LNCaP clone FGC (cell line): ENCODE results near the gene HCCS.

ENCODE experiments used
- DNase-seq: peaks from one replicate; pipeline ENCODE4 v3.0.0-alpha.2; 2011; ENCODE audit warnings: low read depth
- H3K4me3 ChIP-seq: 2 replicates; pipeline ENCODE4 v1.5.1; 2011; ENCODE audit warnings: mild to moderate bottlenecking, low read depth, low read length, control low read depth
- TF ChIP-seq, protein P1 (sequence below): IDR thresholded peaks from 2 replicates; pipeline ENCODE4 v1.5.1; 2012; ENCODE audit warnings: mild to moderate bottlenecking; ENCODE audit not compliant: control insufficient read depth, insufficient read depth; ENCODE audit errors: extremely low read depth

The HCCS gene

DNA sequence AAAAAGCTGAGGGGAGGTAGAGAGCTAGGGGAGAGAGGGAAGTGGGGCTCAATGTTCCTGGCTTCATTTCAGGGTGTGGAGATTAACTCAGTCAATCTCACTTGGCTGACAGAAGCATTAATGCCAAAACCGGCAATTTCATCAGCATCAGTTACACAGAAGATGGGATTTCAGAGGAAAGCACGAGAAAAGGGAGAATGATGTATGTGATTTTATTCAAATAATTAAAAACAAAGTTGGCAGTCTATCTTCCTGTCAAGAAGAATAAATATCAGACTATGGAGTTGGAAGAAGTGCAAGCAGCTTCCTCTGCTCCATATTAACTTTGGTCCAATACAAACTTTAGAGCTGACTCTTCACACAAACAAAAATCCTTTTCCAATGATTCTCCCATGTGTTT is 29.6 kb upstream of the HCCS start:
- DNase-seq = no peak
- no peak overlapping the region for H3K4me3 ChIP-seq
- TF ChIP-seq, protein P1, sequence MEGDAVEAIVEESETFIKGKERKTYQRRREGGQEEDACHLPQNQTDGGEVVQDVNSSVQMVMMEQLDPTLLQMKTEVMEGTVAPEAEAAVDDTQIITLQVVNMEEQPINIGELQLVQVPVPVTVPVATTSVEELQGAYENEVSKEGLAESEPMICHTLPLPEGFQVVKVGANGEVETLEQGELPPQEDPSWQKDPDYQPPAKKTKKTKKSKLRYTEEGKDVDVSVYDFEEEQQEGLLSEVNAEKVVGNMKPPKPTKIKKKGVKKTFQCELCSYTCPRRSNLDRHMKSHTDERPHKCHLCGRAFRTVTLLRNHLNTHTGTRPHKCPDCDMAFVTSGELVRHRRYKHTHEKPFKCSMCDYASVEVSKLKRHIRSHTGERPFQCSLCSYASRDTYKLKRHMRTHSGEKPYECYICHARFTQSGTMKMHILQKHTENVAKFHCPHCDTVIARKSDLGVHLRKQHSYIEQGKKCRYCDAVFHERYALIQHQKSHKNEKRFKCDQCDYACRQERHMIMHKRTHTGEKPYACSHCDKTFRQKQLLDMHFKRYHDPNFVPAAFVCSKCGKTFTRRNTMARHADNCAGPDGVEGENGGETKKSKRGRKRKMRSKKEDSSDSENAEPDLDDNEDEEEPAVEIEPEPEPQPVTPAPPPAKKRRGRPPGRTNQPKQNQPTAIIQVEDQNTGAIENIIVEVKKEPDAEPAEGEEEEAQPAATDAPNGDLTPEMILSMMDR = no peak

DNA sequence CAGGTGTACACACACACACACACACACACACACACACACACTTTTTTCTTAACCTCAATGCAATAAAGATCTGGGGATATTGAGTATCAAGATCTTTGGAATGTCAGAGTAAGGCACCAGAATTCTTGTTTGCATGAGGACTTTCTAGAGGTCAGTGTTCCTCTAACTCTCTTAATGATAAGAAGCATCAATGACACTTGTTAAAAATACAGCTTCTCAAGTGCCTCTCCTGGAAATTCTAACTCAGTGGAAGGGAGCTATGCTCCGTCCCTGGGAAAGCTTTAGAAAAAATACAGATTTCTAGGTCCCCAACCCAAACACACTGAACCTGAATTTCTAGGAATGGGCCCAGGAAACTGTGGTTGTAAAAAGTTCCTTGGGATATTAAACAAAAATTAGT is 25.8 kb upstream of the HCCS start:
- TF ChIP-seq, protein P1 = no peak
- no peak for DNase-seq
- no peak overlapping the region for H3K4me3 ChIP-seq

DNA sequence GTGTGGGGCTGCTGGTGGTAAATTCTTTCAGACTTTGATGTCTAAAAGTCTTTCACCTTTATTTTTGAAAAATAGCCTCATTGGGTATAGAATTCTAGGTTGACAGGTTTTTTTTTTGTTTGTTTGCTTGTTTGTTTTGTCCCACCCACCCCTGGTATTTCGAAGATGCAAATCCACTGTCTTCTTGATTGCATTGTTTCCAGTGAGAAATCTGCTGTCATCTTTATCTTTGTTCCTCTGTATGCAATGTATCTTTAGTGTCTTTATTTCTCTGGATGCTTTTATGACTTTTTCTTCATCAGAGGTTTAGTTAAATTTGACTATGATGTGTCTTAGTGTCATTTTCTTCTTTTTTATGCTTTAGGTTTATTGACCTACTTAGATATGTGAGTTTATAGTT is 21.3 kb upstream of the HCCS start:
- TF ChIP-seq, protein P1 = no peak
- no peak for DNase-seq
- H3K4me3 ChIP-seq = no peak overlapping the region

DNA sequence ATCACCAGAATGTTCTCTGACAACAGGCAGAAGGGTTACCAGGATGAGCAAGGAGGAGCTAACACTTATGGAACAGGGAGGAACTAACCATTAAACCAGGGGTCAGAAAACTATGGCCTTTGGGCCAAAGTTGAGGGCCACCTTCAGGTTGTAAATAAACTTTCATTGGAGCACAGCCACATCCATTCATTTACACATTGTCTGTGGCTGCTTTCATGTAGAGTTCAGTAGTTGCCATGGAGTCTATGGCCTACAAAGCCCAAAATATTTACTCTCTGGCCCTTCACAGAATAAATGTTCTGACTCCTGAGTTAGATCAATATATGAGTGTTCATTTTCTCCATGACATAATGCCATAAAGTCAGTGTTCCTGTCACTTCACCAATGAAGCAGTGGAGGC is 13.2 kb upstream of the HCCS start:
- H3K4me3 ChIP-seq = no peak overlapping the region
- DNase-seq = no peak
- TF ChIP-seq, protein P1 = no peak

DNA sequence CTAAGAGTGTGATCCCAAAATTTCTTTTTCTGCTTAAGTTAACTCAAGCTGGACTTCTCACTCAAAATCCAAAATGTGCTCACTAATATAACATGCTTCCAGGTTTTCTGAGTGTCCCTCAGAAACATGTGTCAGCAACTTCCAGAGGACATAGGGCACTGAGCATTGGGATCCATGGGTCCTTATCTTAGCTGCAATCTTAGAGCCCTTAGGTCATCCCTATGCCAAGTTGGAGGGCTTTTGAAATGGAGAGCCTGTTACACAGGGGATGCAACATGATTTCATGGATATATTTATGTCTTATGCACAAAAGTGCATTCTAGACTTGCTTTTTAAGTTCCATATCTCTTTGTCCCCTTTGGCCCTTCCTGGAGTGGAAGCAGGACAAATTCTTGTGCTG is 11.7 kb upstream of the HCCS start:
- DNase-seq = no peak

DNA sequence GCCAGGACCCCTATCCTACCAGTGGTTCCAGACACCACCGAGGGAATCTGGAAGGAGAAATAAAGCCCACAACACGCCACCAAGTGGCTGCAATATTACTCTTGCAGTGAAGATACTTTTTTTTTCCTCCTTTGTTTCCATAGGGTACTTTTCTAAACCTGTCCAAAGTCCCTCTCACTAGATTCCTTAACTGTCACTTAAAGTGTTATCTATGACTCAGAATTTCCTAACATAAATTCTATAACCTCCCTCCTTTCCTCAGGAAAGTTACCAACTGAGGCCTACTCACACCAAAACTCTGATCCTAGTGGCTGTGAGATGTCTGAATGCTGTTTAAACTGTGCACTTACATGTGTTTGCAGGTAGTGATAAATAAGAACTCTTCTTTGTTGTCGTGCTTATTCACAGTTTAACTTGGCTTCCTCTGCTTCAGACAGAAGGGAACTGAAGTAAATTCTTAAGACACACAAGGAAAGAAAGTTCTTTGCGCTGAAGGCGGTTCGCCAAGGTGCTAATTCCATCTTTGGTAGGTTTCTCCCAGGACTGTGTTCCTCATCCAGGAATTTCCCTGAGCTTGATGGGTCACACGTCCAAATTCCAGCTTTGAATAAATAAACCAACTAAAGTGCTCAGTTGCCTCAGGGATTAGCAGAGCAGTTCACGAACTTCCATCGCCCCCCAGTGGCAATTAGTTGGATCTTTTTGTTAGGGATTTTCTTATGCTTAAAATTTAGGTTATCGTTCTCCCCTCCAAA is 10.7 kb upstream of the HCCS start:
- DNase-seq = peak; percentile 79
- no peak overlapping the region for H3K4me3 ChIP-seq
- TF ChIP-seq, protein P1 = peak; percentile 43

More for the DNA sequence above, 11.7 kb upstream of the HCCS start:
- TF ChIP-seq, protein P1 = no peak
- H3K4me3 ChIP-seq = no peak overlapping the region

DNA sequence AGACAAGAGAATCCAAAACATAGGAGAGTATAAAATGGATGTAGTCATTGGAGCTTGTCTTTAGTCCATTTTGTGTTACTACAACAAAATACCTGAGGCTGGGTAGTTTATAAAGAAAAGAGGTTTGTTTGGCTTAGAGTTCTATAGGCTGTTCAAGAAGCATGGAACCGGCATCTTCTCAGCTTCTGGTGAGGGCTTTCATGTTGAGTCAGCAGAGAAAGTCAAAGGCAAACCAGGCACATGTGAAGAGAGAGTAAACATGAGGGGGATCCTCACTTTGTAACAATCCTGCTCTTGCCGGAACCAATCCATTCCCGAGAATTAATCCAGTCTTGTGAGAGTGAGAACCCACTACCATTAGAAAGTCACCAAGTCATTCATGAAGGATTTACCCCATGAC is 8.1 kb upstream of the HCCS start:
- no peak overlapping the region for H3K4me3 ChIP-seq
- TF ChIP-seq, protein P1 = no peak
- DNase-seq = no peak
